Body of pancreas (tissue), 4 donors: ENCODE measurements around the gene CDH15.

Experiments
- POLR2A ChIP-seq, 3 donors: fragments of 450-650 bp; IDR thresholded peaks; one replicate each; pipeline ENCODE4 v1.6.1; 2016; ENCODE audit warnings: antibody characterized with exemption in 3 of 3, mild to moderate bottlenecking in 2 of 3
- TF ChIP-seq, protein P1 (sequence below), 7 experiments: fragments of 450-650 bp in 4 of 7; fragments of 200-600 bp in 3 of 7; sonication (generic) in 3 of 7; IDR thresholded peaks; one replicate each; pipeline ENCODE4 v1.5.1; 2016 to 2019; ENCODE audit warnings: antibody characterized with exemption in 7 of 7

DNA sequence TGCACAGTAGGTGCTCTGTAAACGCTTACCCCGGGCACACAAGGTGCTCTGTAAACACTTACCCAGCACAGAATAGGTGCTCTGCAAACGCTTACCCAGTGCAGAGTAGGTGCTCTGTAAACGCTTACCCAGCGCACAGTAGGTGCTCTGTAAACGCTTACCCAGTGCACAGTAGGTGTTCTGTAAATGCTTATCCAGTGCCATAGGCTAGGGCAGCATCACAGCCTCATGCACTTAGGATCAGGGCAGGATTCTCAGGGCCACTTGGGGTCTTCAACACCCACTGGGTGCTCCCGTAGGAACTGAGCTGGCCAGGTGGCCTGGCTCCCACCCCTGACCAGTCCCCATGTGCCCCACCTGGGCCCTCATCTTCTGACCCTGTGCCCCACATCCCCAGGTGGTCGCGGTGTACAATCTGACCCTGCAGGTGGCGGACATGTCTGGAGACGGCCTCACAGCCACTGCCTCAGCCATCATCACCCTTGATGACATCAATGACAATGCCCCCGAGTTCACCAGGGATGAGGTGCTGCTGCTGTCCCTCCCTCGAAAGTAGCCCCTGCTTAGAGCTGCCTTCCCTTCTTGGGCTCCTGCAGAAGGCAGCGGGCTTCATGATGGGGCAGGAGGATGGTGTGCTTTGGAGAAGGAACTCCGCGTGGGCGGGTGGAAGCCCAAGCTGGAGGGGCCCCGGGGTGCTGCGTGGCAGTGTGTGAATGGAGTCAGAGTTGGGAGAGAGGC is 15.7 kb downstream of the CDH15 start:
- TF ChIP-seq, protein P1, sequence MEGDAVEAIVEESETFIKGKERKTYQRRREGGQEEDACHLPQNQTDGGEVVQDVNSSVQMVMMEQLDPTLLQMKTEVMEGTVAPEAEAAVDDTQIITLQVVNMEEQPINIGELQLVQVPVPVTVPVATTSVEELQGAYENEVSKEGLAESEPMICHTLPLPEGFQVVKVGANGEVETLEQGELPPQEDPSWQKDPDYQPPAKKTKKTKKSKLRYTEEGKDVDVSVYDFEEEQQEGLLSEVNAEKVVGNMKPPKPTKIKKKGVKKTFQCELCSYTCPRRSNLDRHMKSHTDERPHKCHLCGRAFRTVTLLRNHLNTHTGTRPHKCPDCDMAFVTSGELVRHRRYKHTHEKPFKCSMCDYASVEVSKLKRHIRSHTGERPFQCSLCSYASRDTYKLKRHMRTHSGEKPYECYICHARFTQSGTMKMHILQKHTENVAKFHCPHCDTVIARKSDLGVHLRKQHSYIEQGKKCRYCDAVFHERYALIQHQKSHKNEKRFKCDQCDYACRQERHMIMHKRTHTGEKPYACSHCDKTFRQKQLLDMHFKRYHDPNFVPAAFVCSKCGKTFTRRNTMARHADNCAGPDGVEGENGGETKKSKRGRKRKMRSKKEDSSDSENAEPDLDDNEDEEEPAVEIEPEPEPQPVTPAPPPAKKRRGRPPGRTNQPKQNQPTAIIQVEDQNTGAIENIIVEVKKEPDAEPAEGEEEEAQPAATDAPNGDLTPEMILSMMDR (IDR thresholded peaks at IDR 0.05) = no peak
- TF ChIP-seq POLR2A (IDR thresholded peaks at IDR 0.05) = no peak
